Gastrocnemius medialis (tissue), 4 donors: ENCODE results near the gene GPHA2. TPM values are rescaled to one million over a fixed set of nuclear protein-coding genes. Genes with fewer than 3 reads are reported as not detected.

Source experiments
- ATAC-seq, 2 donors: fragments of 150-250 bp; one replicate each; pipeline ENCODE4 v1.9.1; 2016
- DNase-seq, 2 donors: peaks; one replicate each; pipeline ENCODE4 v3.0.0-alpha.2; 2019
- H3K27ac ChIP-seq, 4 donors: fragments of 200-600 bp; sonication (generic); 1 replicate in 1 of 4; 2 replicates in 3 of 4; pipeline ENCODE4 v1.5.1; 2016 to 2018; ENCODE audit warnings: mild to moderate bottlenecking in 2 of 4, moderate library complexity in 1 of 4
- H3K27me3 ChIP-seq, 3 donors: fragments of 200-600 bp; sonication (generic) in 2 of 3; 1 replicate in 1 of 3; 2 replicates in 2 of 3; pipeline versions ENCODE4 v1.5.1 to v1.6.0; 2016 to 2019; ENCODE audit warnings: mild to moderate bottlenecking in 1 of 3, moderate library complexity in 1 of 3
- H3K36me3 ChIP-seq, 2 donors: fragments of 200-600 bp; sonication (generic) in 1 of 2; one replicate each; pipeline ENCODE4 v1.5.1; 2017 to 2018
- H3K4me1 ChIP-seq, 2 donors: fragments of 200-600 bp; sonication (generic) in 1 of 2; one replicate each; pipeline ENCODE4 v1.5.1; 2016 to 2017; ENCODE audit warnings: mild to moderate bottlenecking in 2 of 2
- H3K4me3 ChIP-seq, 4 donors: fragments of 200-600 bp; sonication (generic) in 3 of 4; 1 replicate in 1 of 4; 2 replicates in 3 of 4; pipeline ENCODE4 v1.5.1; 2016 to 2019; ENCODE audit warnings: mild to moderate bottlenecking in 2 of 4
- H3K9me3 ChIP-seq, 3 donors: fragments of 200-600 bp; sonication (generic) in 2 of 3; 1 replicate in 1 of 3; 2 replicates in 2 of 3; pipeline ENCODE4 v1.5.1; 2016 to 2019
- CTCF ChIP-seq, 5 experiments: fragments of 450-650 bp in 3 of 5; fragments of 200-600 bp in 2 of 5; sonication (generic) in 2 of 5; IDR thresholded peaks in 4 of 5; conservative IDR thresholded peaks in 1 of 5; 1 replicate in 4 of 5; 2 replicates in 1 of 5; pipeline ENCODE4 v1.5.1; 2016 to 2019; ENCODE audit warnings: antibody characterized with exemption in 5 of 5, mild to moderate bottlenecking in 3 of 5, moderate library complexity in 3 of 5
- POLR2A ChIP-seq, 2 donors: fragments of 450-650 bp; IDR thresholded peaks; one replicate each; pipeline ENCODE4 v1.6.1; 2017; ENCODE audit warnings: antibody characterized with exemption in 2 of 2, mild to moderate bottlenecking in 2 of 2, moderate library complexity in 2 of 2
- in situ Hi-C, 4 donors: fragments of 200-750 bp; cut with MboI; loops; one replicate each; pipeline versions ENCODE4 v1.15.0 to v1.8.0; 2017; ENCODE audit warnings: low sequenced_read_pairs in 4 of 4
- intact Hi-C: fragments of 100-400 bp; cut with DNase I; formaldehyde crosslinking; loops from one replicate; pipeline ENCODE4 v1.15.1; 2023; ENCODE audit warnings: low total_unique reads
- total RNA-seq, 4 donors: library from RNA; depleted of rRNA; stranded (reverse); fragments of >200 nt; gene quantifications; one replicate each; pipeline versions ENCODE4 v1.1.0 to v1.2.3, GENCODE V29; 2016

The GPHA2 gene
- total RNA-seq, 4 donors from 2014 or later = not detected

- H3K36me3 ChIP-seq = peaks cover 7 to 58% of the 10 kb centered on the region in 2 donors
- H3K27ac ChIP-seq = no peak overlapping the region
- ATAC-seq (no peak), DNase-seq (no peak)
- no peaks in the 10 kb centered on the region for H3K27me3 ChIP-seq
- peaks cover 0 to 4% of the 10 kb centered on the region in 2 donors for H3K4me1 ChIP-seq
- TF ChIP-seq CTCF (IDR thresholded peaks at IDR 0.05 in 4 of 5, conservative IDR thresholded peaks at IDR 0.05 in 1 of 5) = no peak
- TF ChIP-seq POLR2A (IDR thresholded peaks at IDR 0.05) = no peak
- in situ Hi-C loops = no loop called here
- intact Hi-C loops = no loop called here
- no peaks in the 10 kb centered on the region for H3K9me3 ChIP-seq
- no peak overlapping the region for H3K4me3 ChIP-seq
Observed at GRCh38 chr11:64898076-64898445, 37.6 kb downstream of the GPHA2 start.

DNA sequence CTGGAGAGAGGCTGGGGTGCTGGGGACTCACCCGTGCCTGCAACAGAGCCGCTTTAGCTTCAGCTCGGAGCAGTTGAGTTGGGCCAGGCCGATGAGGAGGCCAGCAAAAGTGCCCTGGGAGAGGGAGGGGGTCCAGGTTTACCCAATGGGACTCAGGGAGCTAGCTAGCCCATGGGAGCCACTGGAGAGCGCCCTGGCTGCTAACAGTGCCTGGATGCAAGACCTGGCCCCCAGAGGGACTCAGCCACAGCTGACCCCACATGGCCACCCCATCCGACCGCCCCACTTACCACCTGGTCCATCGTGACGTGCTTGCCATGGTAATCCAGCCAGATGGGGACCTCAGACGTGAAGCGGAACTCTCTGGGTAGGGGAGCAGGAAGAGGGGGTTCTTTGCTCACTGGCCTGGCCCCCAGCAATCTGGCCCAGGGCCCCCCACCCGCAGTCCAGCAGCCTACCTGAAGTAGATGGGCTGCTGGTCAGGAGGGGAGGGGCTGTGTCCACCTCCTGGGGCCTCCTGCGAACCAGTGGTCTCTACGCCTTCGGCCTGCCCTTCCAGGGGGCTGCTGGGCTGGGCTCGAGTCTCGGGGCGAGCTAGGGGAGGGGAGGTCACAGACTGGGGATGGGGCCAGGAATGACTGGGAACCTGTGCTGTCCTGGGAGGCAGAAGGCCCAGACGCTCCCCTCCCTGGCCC lies 38.2 kb downstream of the GPHA2 start:
- H3K9me3 ChIP-seq = no peaks in the 10 kb centered on the region
- H3K4me1 ChIP-seq = peaks cover 0 to 4% of the 10 kb centered on the region in 2 donors
- ATAC-seq (no peak), DNase-seq (no peak)
- no peak overlapping the region for H3K4me3 ChIP-seq
- in situ Hi-C loops (no loop called here), intact Hi-C loops (no loop called here)
- H3K27me3 ChIP-seq = no peaks in the 10 kb centered on the region
- H3K36me3 ChIP-seq = peaks cover 5 to 53% of the 10 kb centered on the region in 2 donors
- no peak overlapping the region for H3K27ac ChIP-seq
- no peak for TF ChIP-seq CTCF (IDR thresholded peaks at IDR 0.05 in 4 of 5, conservative IDR thresholded peaks at IDR 0.05 in 1 of 5)
- TF ChIP-seq POLR2A (IDR thresholded peaks at IDR 0.05) = no peak

DNA sequence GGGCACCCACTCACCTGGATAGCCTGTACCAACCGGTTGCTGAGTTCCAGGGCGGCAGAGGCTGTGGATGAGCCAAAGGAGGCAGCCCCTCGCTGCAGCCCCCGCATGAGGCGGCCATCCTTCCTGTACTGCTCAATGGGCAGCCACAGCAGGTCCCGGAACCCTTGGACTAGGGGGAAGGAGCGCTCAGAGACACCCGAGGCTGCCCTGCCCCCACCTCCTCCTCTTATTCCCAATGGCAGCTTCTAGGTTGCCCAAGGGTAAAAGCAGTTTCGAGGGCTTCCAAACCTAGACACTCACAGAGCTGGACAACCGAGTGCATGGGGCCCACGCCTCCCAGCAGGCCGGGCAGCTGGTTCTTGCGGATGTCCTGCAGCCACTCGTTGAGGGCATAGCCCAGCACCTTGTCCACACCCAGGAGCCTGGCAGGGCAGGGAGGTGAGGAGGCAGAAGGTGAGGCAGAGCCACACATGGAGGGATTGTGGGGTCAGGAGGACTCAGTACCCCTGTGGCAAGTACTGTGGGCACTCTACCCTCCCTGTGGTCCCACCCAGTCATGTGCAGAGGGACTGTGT lies 39.2 kb downstream of the GPHA2 start:
- H3K27ac ChIP-seq = no peak overlapping the region
- H3K4me3 ChIP-seq = no peak overlapping the region
- peaks cover 0 to 4% of the 10 kb centered on the region in 2 donors for H3K4me1 ChIP-seq
- no peak for ATAC-seq
- H3K27me3 ChIP-seq = no peaks in the 10 kb centered on the region
- no peak for DNase-seq
- TF ChIP-seq CTCF (IDR thresholded peaks at IDR 0.05 in 4 of 5, conservative IDR thresholded peaks at IDR 0.05 in 1 of 5) = no peak
- no peak for TF ChIP-seq POLR2A (IDR thresholded peaks at IDR 0.05)
- no peaks in the 10 kb centered on the region for H3K9me3 ChIP-seq
- intact Hi-C loops (no loop called here), in situ Hi-C loops (no loop called here)
- H3K36me3 ChIP-seq = peaks cover 0 to 43% of the 10 kb centered on the region in 2 donors

DNA sequence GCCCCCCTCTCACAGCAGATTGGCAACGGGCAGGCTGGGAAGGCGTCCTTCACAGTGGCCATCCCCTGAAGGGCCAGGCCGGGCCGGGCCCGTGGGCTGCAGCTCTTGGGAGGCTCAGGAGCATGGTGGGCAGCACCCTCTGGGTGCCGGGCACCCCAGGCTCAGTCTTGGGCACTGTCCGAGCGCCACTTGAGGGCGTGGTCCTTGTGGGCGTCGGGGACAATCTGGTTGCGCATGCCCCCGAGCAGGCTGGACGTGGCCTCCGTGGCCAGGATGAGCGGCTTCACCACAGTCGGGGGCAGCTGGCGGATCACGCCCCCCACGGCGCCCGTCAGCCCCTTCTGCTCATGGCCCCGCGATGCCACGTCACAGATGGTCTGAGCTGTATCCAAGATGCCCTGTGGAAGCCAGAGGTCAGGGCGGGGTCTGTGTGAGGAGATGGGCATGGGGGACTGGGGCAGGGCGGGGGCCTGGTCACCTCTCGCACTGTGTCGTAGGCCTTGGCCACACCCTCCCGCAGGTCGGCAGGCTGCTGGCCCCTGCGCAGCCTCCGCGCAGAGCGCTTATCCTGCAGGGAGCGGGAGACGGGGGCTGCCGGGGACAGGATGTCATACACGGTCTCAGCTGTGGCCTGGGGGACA lies 40.8 kb downstream of the GPHA2 start:
- Histone ChIP-seq H3K36me3 (peaks cover 0 to 33% of the 10 kb centered on the region in 2 donors), H3K4me3 (no peak overlapping the region), H3K4me1 (peaks cover 0 to 4% of the 10 kb centered on the region in 2 donors), H3K9me3 (no peaks in the 10 kb centered on the region), H3K27me3 (no peaks in the 10 kb centered on the region), H3K27ac (no peak overlapping the region)
- intact Hi-C loops = loop anchor here (1.0 kb wide), 1 partner anchor 48 kb away; no protein-coding TSS in a partner anchor
- no peak for DNase-seq
- in situ Hi-C loops = loop anchor here in 3 of 4 donors (5.0 kb wide), 1 partner anchor 48 kb away; no protein-coding TSS in a partner anchor
- no peak for ATAC-seq
- TF ChIP-seq CTCF (IDR thresholded peaks at IDR 0.05 in 4 of 5, conservative IDR thresholded peaks at IDR 0.05 in 1 of 5) (no peak), POLR2A (IDR thresholded peaks at IDR 0.05) (no peak)
